Left renal cortex interstitium (tissue), 4 donors: Measurements from ENCODE around the gene EBPL. TPM values are rescaled to one million over a fixed set of nuclear protein-coding genes. Genes with fewer than 3 reads are reported as not detected.

ENCODE experiments used
- polyA plus RNA-seq, 4 donors: library from polyadenylated mRNA; unstranded; fragments of 120-200 nt; gene quantifications; one replicate each; pipeline ENCODE4 v1.2.1, GENCODE V29; 2013; ENCODE audit not compliant: insufficient read length in 4 of 4

Gene EBPL
- polyA plus RNA-seq, 4 donors: 45.2 to 65.8 (median 54.0) TPM

Other genes with a start within 250 kb of the EBPL start
- gene CAB39L, start 247.4 kb downstream of the EBPL start, polyA plus RNA-seq: 10 to 100 TPM; 16.3 to 19.8 (median 18.9) TPM
- gene SETDB2, start 247.2 kb downstream of the EBPL start, polyA plus RNA-seq: 10 to 100 TPM; 16.0 to 25.1 (median 19.3) TPM
- gene PHF11, start 195.5 kb downstream of the EBPL start, polyA plus RNA-seq: 10 to 100 TPM; 24.7 to 60.3 (median 41.7) TPM
- 10 to 100 TPM; 34.8 to 46.6 (median 39.2) TPM for gene RCBTB1, start 105.9 kb downstream of the EBPL start, polyA plus RNA-seq
- under 1 TPM; 0.21 to 0.44 (median 0.28) TPM for gene ARL11, start 63.0 kb downstream of the EBPL start, polyA plus RNA-seq
- gene KPNA3, start 101.2 kb upstream of the EBPL start, polyA plus RNA-seq: 10 to 100 TPM; 26.7 to 36.3 (median 34.8) TPM
- gene SPRYD7, start 244.9 kb upstream of the EBPL start, polyA plus RNA-seq: 10 to 100 TPM in 3 of 4 donors, 1 to 10 TPM in 1; 9.4 to 13.7 (median 12.4) TPM